AG09319 (cell line): Measurements from ENCODE around the gene AMH.

ENCODE experiments used
- DNase-seq: peaks from one replicate; pipeline ENCODE4 v3.0.0-alpha.2; 2010; ENCODE audit warnings: low read depth; ENCODE audit errors: extremely low read depth
- CTCF ChIP-seq: IDR thresholded peaks from 2 replicates; pipeline ENCODE4 v1.5.1; 2011; ENCODE audit warnings: low read depth, mild to moderate bottlenecking, inconsistent platforms, low read length, moderate library complexity

AMH gene

GRCh38 chr19:2247433-2248101, 1.6 kb upstream of the AMH start:
- TF ChIP-seq CTCF = no peak

GRCh38 chr19:2248136-2249009, 750 bp upstream of the AMH start:
- no peak for TF ChIP-seq CTCF

More at GRCh38 chr19:2247433-2248101, 1.6 kb upstream of the AMH start:
- DNase-seq = no peak

GRCh38 chr19:2249880-2250765, 1.0 kb downstream of the AMH start:
- no peak for TF ChIP-seq CTCF
- DNase-seq = no peak

More at GRCh38 chr19:2248136-2249009, 750 bp upstream of the AMH start:
- DNase-seq = no peak

GRCh38 chr19:2250766-2251105, 1.6 kb downstream of the AMH start:
- no peak for DNase-seq
- no peak for TF ChIP-seq CTCF

- TF ChIP-seq CTCF = no peak
- DNase-seq = no peak
Measured at GRCh38 chr19:2251106-2252054, 2.3 kb downstream of the AMH start.

GRCh38 chr19:2252055-2252796, 3.1 kb downstream of the AMH start:
- DNase-seq = no peak
- no peak for TF ChIP-seq CTCF
